HepG2 (cell line): ENCODE measurements around the gene C16orf89. TPM values are rescaled to one million over a fixed set of nuclear protein-coding genes. Genes with fewer than 3 reads are reported as not detected.
"Not testable (repeated sequence)": the region's sequence is repeated elsewhere in the genome, so short reads cannot be mapped to it uniquely, and the experiment has no call there.

Experiments
- GATAD1 ChIP-seq: IDR thresholded peaks from 2 replicates; pipeline ENCODE4 v1.6.1; 2016; ENCODE audit warnings: missing genetic modification reagents, missing compliant biosample characterization
- MED8 ChIP-seq: sonication (generic); formaldehyde crosslinking; IDR thresholded peaks from 2 replicates; pipeline ENCODE4 v1.8.1; 2023; ENCODE audit warnings: mild to moderate bottlenecking, missing genetic modification reagents; ENCODE audit not compliant: insufficient replicate concordance
- TAF15 ChIP-seq: fragments of 200-400 bp; formaldehyde crosslinking; IDR thresholded peaks from one replicate; pipeline ENCODE4 v1.6.1; 2018; ENCODE audit warnings: mild to moderate bottlenecking, low read depth, low read length; ENCODE audit not compliant: poor library complexity, severe bottlenecking
- ZBTB8A ChIP-seq: sonication (generic); formaldehyde crosslinking; IDR thresholded peaks from 2 replicates; pipeline ENCODE4 v1.4.0; 2020; ENCODE audit warnings: mild to moderate bottlenecking, low read depth, missing genetic modification reagents, borderline replicate concordance
- ZFP90 ChIP-seq: sonication (generic); formaldehyde crosslinking; IDR thresholded peaks from 2 replicates; pipeline ENCODE4 v1.8.0; 2022; ENCODE audit warnings: missing genetic modification reagents, mild to moderate bottlenecking, inconsistent platforms, borderline replicate concordance
- ZMYM4 ChIP-seq: sonication (generic); formaldehyde crosslinking; IDR thresholded peaks from 2 replicates; pipeline ENCODE4 v1.8.1; 2023; ENCODE audit warnings: mild to moderate bottlenecking, missing genetic modification reagents
- ZNF234 ChIP-seq: sonication (generic); formaldehyde crosslinking; conservative IDR thresholded peaks from 2 replicates; pipeline ENCODE4 v1.5.1; 2020; ENCODE audit warnings: mild to moderate bottlenecking, missing genetic modification reagents
- ZNF34 ChIP-seq: sonication (generic); formaldehyde crosslinking; IDR thresholded peaks from 2 replicates; pipeline ENCODE4 v1.4.0; 2020; ENCODE audit warnings: mild to moderate bottlenecking, missing genetic modification reagents, borderline replicate concordance
- ZSCAN20 ChIP-seq: sonication (generic); formaldehyde crosslinking; IDR thresholded peaks from 2 replicates; pipeline ENCODE4 v1.4.0; 2020; ENCODE audit warnings: missing genetic modification reagents, mild to moderate bottlenecking, borderline replicate concordance
- polyA plus RNA-seq, 8 experiments: library from polyadenylated mRNA; depleted of rRNA in 3 of 8; stranded (reverse) in 7 of 8; unstranded in 1 of 8; fragments of >200 nt; fragmentation: Illumina TruSeq in 4 of 8; extraction: Trizol in 4 of 8; gene quantifications; 2 replicates each; pipeline versions ENCODE4 v1.2.1 to v1.2.3, GENCODE V29; 2011 to 2016; ENCODE audit warnings: low read depth in 4 of 8, missing spikeins in 1 of 8, mixed read lengths in 1 of 8; ENCODE audit not compliant: insufficient read depth in 1 of 8
- total RNA-seq, 5 experiments: library from RNA; depleted of rRNA; stranded (reverse); fragments of >200 nt; fragmentation: Illumina TruSeq; extraction: Trizol; gene quantifications; 2 replicates each; pipeline ENCODE4 v1.2.3, GENCODE V29; 2016; ENCODE audit warnings: low read depth in 1 of 5
- TF ChIP-seq, protein P1 (sequence below): sonication (generic); formaldehyde crosslinking; IDR thresholded peaks from 2 replicates; pipeline ENCODE4 v1.4.0; 2020; ENCODE audit warnings: missing genetic modification reagents
- TF ChIP-seq, protein P2 (sequence below), 2 experiments: fragments of 450-650 bp in 1 of 2; sonication (generic) in 1 of 2; formaldehyde crosslinking in 1 of 2; IDR thresholded peaks; 2 replicates each; pipeline versions ENCODE4 v1.6.1 to v1.8.0; 2016 to 2022; ENCODE audit warnings: antibody characterized with exemption in 1 of 2, mild to moderate bottlenecking in 1 of 2, missing genetic modification reagents in 1 of 2
- TF ChIP-seq, protein P3 (sequence below): sonication (generic); formaldehyde crosslinking; IDR thresholded peaks from 2 replicates; pipeline ENCODE4 v1.4.0; 2020; ENCODE audit warnings: missing genetic modification reagents
- TF ChIP-seq, protein P4 (sequence below): sonication (generic); formaldehyde crosslinking; IDR thresholded peaks from 2 replicates; pipeline ENCODE4 v1.4.0; 2020; ENCODE audit warnings: mild to moderate bottlenecking, low read depth, missing genetic modification reagents

Gene C16orf89
- total and polyA plus RNA-seq, 2 of the 13 experiments (the other 11 are each of a cell fraction or from before 2014, with no cell fraction given) = 1.9 to 3.4 TPM

DNA sequence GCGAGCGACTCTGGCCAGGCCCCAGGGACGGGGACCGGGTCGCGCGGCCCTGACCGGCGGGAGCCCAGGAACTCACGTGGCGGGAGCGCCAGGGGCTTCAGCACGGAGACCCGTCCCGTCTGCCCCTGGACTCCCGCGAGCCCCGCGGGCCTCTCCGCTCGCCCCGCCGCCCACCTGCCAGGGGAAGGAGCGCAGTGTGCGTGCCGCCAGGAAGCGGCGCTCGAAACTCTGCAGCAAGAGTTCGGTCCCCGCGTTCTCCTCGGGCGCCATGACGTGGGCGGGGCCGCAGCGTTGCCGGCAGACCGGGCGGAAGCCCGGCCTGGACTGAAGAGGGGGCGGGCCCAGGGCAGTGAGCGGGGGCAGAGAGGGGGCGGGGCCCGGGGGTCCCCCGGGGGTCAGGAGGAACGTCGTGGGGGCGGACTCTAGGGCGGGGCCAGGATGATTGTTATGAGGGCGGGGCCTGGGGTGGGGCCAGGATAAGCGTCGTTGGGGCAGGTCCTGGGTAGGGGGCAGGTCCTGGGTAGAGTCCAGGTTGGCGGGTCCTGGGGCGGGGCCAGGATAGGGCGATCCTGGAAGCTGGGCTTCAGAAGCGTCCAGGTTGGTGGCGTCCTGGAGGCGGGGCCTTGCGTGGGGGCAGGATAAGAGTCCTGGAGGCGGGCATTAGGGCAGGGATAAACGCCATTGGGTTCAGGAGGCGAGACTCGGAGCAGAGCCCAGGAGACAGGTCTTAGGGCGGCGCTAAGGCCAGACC lies 31.9 kb upstream of the C16orf89 start, which contains the start of gene EEF2KMT (continued):
- TF ChIP-seq, protein P1, sequence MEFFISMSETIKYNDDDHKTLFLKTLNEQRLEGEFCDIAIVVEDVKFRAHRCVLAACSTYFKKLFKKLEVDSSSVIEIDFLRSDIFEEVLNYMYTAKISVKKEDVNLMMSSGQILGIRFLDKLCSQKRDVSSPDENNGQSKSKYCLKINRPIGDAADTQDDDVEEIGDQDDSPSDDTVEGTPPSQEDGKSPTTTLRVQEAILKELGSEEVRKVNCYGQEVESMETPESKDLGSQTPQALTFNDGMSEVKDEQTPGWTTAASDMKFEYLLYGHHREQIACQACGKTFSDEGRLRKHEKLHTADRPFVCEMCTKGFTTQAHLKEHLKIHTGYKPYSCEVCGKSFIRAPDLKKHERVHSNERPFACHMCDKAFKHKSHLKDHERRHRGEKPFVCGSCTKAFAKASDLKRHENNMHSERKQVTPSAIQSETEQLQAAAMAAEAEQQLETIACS (CRISPR knock-in tag) = peak; percentile 50
- TF ChIP-seq, protein P2, sequence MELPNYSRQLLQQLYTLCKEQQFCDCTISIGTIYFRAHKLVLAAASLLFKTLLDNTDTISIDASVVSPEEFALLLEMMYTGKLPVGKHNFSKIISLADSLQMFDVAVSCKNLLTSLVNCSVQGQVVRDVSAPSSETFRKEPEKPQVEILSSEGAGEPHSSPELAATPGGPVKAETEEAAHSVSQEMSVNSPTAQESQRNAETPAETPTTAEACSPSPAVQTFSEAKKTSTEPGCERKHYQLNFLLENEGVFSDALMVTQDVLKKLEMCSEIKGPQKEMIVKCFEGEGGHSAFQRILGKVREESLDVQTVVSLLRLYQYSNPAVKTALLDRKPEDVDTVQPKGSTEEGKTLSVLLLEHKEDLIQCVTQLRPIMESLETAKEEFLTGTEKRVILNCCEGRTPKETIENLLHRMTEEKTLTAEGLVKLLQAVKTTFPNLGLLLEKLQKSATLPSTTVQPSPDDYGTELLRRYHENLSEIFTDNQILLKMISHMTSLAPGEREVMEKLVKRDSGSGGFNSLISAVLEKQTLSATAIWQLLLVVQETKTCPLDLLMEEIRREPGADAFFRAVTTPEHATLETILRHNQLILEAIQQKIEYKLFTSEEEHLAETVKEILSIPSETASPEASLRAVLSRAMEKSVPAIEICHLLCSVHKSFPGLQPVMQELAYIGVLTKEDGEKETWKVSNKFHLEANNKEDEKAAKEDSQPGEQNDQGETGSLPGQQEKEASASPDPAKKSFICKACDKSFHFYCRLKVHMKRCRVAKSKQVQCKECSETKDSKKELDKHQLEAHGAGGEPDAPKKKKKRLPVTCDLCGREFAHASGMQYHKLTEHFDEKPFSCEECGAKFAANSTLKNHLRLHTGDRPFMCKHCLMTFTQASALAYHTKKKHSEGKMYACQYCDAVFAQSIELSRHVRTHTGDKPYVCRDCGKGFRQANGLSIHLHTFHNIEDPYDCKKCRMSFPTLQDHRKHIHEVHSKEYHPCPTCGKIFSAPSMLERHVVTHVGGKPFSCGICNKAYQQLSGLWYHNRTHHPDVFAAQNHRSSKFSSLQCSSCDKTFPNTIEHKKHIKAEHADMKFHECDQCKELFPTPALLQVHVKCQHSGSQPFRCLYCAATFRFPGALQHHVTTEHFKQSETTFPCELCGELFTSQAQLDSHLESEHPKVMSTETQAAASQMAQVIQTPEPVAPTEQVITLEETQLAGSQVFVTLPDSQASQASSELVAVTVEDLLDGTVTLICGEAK (IDR thresholded peaks at IDR 0.05) = not testable (repeated sequence)
- TF ChIP-seq, protein P2 (CRISPR knock-in tag; IDR thresholded peaks at IDR 0.05) = peak; percentile 75; the same call in 1 of the 2 replicates
- TF ChIP-seq GATAD1 (CRISPR knock-in tag) = peak; percentile 80
- TF ChIP-seq, protein P3, sequence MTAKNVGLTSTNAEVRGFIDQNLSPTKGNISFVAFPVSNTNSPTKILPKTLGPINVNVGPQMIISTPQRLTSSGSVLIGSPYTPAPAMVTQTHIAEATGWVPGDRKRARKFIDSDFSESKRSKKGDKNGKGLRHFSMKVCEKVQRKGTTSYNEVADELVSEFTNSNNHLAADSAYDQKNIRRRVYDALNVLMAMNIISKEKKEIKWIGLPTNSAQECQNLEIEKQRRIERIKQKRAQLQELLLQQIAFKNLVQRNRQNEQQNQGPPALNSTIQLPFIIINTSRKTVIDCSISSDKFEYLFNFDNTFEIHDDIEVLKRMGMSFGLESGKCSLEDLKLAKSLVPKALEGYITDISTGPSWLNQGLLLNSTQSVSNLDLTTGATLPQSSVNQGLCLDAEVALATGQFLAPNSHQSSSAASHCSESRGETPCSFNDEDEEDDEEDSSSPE (CRISPR knock-in tag) = peak; percentile 61; the same call in 1 of the 2 replicates
- TF ChIP-seq, protein P4, sequence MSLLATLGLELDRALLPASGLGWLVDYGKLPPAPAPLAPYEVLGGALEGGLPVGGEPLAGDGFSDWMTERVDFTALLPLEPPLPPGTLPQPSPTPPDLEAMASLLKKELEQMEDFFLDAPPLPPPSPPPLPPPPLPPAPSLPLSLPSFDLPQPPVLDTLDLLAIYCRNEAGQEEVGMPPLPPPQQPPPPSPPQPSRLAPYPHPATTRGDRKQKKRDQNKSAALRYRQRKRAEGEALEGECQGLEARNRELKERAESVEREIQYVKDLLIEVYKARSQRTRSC = 0 out of 2 replicates have a peak, but pooled peaks have one; percentile 80
- peak; percentile 88 for TF ChIP-seq MED8
- TF ChIP-seq ZFP90 (CRISPR knock-in tag) = peak; percentile 90
- 0 out of 2 replicates have a peak, but pooled peaks have one; percentile 78 for TF ChIP-seq ZNF34
- 0 out of 2 replicates have a peak, but pooled peaks have one; percentile 72 for TF ChIP-seq ZBTB8A (CRISPR knock-in tag)
- TF ChIP-seq ZSCAN20 (CRISPR knock-in tag) = peak; percentile 67; the same call in 1 of the 2 replicates
- peak; percentile 38; the same call in 1 of the 2 replicates for TF ChIP-seq ZMYM4 (CRISPR knock-in tag)
- peak; percentile 94; the same call in 1 of the 2 replicates for TF ChIP-seq ZNF234
- TF ChIP-seq TAF15 = peak; percentile 56
